ENCODE results near the gene PCDHA12.
"Not testable (repeated sequence)": the region's sequence is repeated elsewhere in the genome, so short reads cannot be mapped to it uniquely, and the experiment has no call there.

Gene PCDHA12, protein sequence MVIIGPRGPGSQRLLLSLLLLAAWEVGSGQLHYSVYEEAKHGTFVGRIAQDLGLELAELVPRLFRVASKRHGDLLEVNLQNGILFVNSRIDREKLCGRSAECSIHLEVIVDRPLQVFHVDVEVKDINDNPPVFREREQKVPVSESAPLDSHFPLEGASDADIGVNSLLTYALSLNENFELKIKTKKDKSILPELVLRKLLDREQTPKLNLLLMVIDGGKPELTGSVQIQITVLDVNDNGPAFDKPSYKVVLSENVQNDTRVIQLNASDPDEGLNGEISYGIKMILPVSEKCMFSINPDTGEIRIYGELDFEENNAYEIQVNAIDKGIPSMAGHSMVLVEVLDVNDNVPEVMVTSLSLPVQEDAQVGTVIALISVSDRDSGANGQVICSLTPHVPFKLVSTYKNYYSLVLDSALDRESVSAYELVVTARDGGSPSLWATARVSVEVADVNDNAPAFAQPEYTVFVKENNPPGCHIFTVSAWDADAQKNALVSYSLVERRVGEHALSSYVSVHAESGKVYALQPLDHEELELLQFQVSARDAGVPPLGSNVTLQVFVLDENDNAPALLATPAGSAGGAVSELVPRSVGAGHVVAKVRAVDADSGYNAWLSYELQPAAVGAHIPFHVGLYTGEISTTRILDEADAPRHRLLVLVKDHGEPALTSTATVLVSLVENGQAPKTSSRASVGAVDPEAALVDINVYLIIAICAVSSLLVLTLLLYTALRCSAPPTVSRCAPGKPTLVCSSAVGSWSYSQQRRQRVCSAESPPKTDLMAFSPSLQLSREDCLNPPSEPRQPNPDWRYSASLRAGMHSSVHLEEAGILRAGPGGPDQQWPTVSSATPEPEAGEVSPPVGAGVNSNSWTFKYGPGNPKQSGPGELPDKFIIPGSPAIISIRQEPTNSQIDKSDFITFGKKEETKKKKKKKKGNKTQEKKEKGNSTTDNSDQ

GRCh38 chr5:140875085-140876065, at the start of gene PCDHA12:
TSS of gene PCDHA12 (plus strand) at chr5:140875308. CDS start at chr5:140875473, 165 bp downstream.
- no peak for DNase-seq (ENCODE audit: low read depth)
- H3K36me3 ChIP-seq (ENCODE audit: control insufficient read depth, insufficient read depth, low read length, severe bottlenecking) = no peaks in the 10 kb centered on the region
- H3K9me3 ChIP-seq (ENCODE audit: control insufficient read depth, low read length) = peaks cover 15% of the 10 kb centered on the region
- no peaks in the 10 kb centered on the region for H3K4me1 ChIP-seq (ENCODE audit: control insufficient read depth, insufficient read depth, low read length)
- no peak within 1 kb of the TSS for H3K4me3 ChIP-seq (ENCODE audit: low read length)
- H3K27me3 ChIP-seq (replicated peaks; ENCODE audit: control insufficient read depth, insufficient read depth, low read length) = no peaks in the 10 kb centered on the region
- no peak within 1 kb of the TSS for H3K9ac ChIP-seq (ENCODE audit: low read length)

DNA sequence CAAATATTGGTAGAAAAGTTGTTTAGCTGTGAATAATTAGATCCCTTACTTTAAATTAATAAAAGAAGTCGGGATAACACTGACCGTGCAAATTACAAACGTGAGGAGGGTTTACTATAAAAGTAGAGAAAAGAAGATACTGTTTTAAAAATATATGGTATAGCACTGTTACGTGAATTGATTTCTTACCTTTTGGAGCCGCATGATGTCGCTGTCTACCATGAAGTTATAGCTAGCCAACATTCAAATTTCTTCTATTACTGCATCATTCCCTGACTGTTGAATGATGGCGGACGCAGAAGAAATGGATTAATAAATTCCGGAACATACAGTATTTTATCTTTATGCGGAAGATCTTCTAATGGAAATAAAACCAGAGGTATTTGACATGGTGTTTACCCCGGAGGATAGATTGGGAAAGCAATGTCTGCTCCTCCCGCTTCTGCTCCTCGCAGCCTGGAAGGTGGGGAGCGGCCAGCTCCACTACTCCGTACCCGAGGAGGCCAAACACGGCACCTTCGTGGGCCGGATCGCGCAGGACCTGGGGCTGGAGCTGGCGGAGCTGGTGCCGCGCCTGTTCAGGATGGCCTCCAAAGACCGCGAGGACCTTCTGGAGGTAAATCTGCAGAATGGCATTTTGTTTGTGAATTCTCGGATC, 47.3 kb upstream of the PCDHA12 start, which contains the start of gene PCDHA6:
PCDHA6 (plus strand) TSS at position 257 of the 658 bp plus-strand sequence; CDS start at position 389, 132 bp downstream.
- Histone ChIP-seq H3K4me1 (ENCODE audit: control insufficient read depth, insufficient read depth, low read length) (no peaks in the 10 kb centered on the region), H3K27me3 (replicated peaks; ENCODE audit: control insufficient read depth, insufficient read depth, low read length) (no peaks in the 10 kb centered on the region), H3K36me3 (ENCODE audit: control insufficient read depth, insufficient read depth, low read length, severe bottlenecking) (no peaks in the 10 kb centered on the region), H3K9ac (ENCODE audit: low read length) (no peak within 1 kb of the TSS), H3K4me3 (ENCODE audit: low read length) (peak within 1 kb of the TSS; percentile 69), H3K9me3 (ENCODE audit: control insufficient read depth, low read length) (peaks cover 8% of the 10 kb centered on the region)
- peak; percentile 28 for DNase-seq (ENCODE audit: low read depth)

DNA sequence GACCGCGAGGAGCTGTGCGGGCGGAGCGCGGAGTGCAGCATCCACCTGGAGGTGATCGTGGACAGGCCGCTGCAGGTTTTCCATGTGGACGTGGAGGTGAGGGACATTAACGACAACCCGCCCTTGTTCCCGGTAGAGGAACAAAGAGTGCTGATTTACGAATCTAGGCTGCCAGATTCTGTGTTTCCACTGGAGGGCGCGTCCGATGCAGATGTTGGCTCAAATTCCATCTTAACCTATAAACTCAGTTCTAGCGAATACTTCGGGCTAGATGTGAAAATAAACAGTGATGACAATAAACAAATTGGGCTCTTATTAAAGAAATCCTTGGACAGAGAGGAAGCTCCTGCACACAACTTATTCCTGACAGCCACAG, 46.8 kb upstream of the PCDHA12 start:
- DNase-seq (ENCODE audit: low read depth) = no peak
- Histone ChIP-seq H3K36me3 (ENCODE audit: control insufficient read depth, insufficient read depth, low read length, severe bottlenecking) (no peaks in the 10 kb centered on the region), H3K9ac (ENCODE audit: low read length) (no peak overlapping the region), H3K9me3 (ENCODE audit: control insufficient read depth, low read length) (peaks cover 8% of the 10 kb centered on the region), H3K27me3 (replicated peaks; ENCODE audit: control insufficient read depth, insufficient read depth, low read length) (no peaks in the 10 kb centered on the region), H3K4me1 (ENCODE audit: control insufficient read depth, insufficient read depth, low read length) (no peaks in the 10 kb centered on the region), H3K4me3 (ENCODE audit: low read length) (peak overlapping the region; percentile 69)

GRCh38 chr5:140829511-140830501, 45.3 kb upstream of the PCDHA12 start:
- not testable (repeated sequence) for DNase-seq (ENCODE audit: low read depth); H3K4me1 ChIP-seq (ENCODE audit: control insufficient read depth, insufficient read depth, low read length); H3K36me3 ChIP-seq (ENCODE audit: control insufficient read depth, insufficient read depth, low read length, severe bottlenecking); H3K4me3 ChIP-seq (ENCODE audit: low read length); H3K9ac ChIP-seq (ENCODE audit: low read length); H3K27me3 ChIP-seq (replicated peaks; ENCODE audit: control insufficient read depth, insufficient read depth, low read length); H3K9me3 ChIP-seq (ENCODE audit: control insufficient read depth, low read length)

- no peak within 1 kb of the TSS for H3K9ac ChIP-seq (ENCODE audit: low read length)
- H3K4me3 ChIP-seq (ENCODE audit: low read length) = peak within 1 kb of the TSS; percentile 71
- peak; percentile 30 for DNase-seq (ENCODE audit: low read depth)
Measured at GRCh38 chr5:140833993-140834392, 41.1 kb upstream of the PCDHA12 start, which contains the start of gene PCDHA7. TSS of gene PCDHA7 (plus strand) at chr5:140834269. CDS start at chr5:140834384, 115 bp downstream.

GRCh38 chr5:140834439-140835008, 40.6 kb upstream of the PCDHA12 start:
- not testable (repeated sequence) for H3K4me1 ChIP-seq (ENCODE audit: control insufficient read depth, insufficient read depth, low read length); H3K36me3 ChIP-seq (ENCODE audit: control insufficient read depth, insufficient read depth, low read length, severe bottlenecking); DNase-seq (ENCODE audit: low read depth); H3K27me3 ChIP-seq (replicated peaks; ENCODE audit: control insufficient read depth, insufficient read depth, low read length); H3K9me3 ChIP-seq (ENCODE audit: control insufficient read depth, low read length); H3K9ac ChIP-seq (ENCODE audit: low read length)
- H3K4me3 ChIP-seq (ENCODE audit: low read length) = peak overlapping the region; percentile 71

More at GRCh38 chr5:140833993-140834392, 41.1 kb upstream of the PCDHA12 start, which contains the start of gene PCDHA7:
- H3K4me1 ChIP-seq (ENCODE audit: control insufficient read depth, insufficient read depth, low read length) = no peaks in the 10 kb centered on the region
- no peaks in the 10 kb centered on the region for H3K36me3 ChIP-seq (ENCODE audit: control insufficient read depth, insufficient read depth, low read length, severe bottlenecking)
- peaks cover 7% of the 10 kb centered on the region for H3K9me3 ChIP-seq (ENCODE audit: control insufficient read depth, low read length)
- no peaks in the 10 kb centered on the region for H3K27me3 ChIP-seq (replicated peaks; ENCODE audit: control insufficient read depth, insufficient read depth, low read length)

DNA sequence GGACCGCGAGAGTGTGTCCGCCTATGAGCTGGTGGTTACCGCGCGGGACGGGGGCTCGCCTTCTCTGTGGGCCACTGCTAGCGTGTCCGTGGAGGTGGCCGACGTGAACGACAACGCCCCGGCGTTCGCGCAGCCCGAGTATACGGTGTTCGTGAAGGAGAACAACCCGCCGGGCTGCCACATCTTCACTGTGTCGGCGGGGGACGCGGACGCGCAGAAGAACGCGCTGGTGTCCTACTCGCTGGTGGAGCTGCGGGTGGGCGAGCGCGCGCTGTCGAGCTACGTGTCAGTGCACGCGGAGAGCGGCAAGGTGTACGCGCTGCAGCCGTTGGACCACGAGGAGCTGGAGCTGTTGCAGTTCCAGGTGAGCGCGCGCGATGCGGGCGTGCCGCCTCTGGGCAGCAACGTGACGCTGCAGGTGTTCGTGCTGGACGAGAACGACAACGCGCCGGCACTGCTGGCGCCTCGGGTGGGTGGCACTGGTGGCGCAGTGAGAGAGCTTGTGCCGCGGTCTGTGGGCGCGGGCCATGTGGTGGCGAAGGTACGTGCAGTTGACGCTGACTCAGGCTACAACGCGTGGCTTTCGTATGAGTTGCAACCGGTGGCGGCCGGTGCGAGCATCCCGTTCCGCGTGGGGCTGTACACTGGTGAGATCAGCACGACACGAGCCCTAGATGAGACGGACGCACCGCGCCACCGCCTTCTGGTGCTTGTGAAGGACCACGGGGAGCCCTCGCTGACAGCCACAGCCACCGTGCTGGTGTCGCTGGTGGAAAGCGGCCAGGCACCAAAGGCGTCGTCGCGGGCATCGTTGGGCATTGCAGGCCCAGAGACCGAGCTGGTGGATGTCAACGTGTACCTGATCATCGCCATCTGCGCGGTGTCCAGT, 39.2 kb upstream of the PCDHA12 start:
- Histone ChIP-seq H3K4me1 (ENCODE audit: control insufficient read depth, insufficient read depth, low read length) (no peaks in the 10 kb centered on the region), H3K36me3 (ENCODE audit: control insufficient read depth, insufficient read depth, low read length, severe bottlenecking) (no peaks in the 10 kb centered on the region), H3K4me3 (ENCODE audit: low read length) (no peak overlapping the region), H3K9ac (ENCODE audit: low read length) (no peak overlapping the region), H3K9me3 (ENCODE audit: control insufficient read depth, low read length) (peaks cover 6% of the 10 kb centered on the region), H3K27me3 (replicated peaks; ENCODE audit: control insufficient read depth, insufficient read depth, low read length) (no peaks in the 10 kb centered on the region)
- no peak for DNase-seq (ENCODE audit: low read depth)

- Histone ChIP-seq H3K4me1 (ENCODE audit: control insufficient read depth, insufficient read depth, low read length) (no peaks in the 10 kb centered on the region), H3K36me3 (ENCODE audit: control insufficient read depth, insufficient read depth, low read length, severe bottlenecking) (no peaks in the 10 kb centered on the region), H3K4me3 (ENCODE audit: low read length) (no peak within 1 kb of the TSS), H3K9ac (ENCODE audit: low read length) (no peak within 1 kb of the TSS), H3K9me3 (ENCODE audit: control insufficient read depth, low read length) (peaks cover 4% of the 10 kb centered on the region), H3K27me3 (replicated peaks; ENCODE audit: control insufficient read depth, insufficient read depth, low read length) (no peaks in the 10 kb centered on the region)
- DNase-seq (ENCODE audit: low read depth) = peak; percentile 4
Measured at GRCh38 chr5:140840978-140841962, 33.8 kb upstream of the PCDHA12 start, which contains the start of gene PCDHA8. TSS of gene PCDHA8 (plus strand) at chr5:140841187. CDS start at chr5:140841322, 135 bp downstream.

All from adipocyte (in vitro differentiated cells).